ENCODE measurements around the gene SLITRK3.

The SLITRK3 gene

DNA sequence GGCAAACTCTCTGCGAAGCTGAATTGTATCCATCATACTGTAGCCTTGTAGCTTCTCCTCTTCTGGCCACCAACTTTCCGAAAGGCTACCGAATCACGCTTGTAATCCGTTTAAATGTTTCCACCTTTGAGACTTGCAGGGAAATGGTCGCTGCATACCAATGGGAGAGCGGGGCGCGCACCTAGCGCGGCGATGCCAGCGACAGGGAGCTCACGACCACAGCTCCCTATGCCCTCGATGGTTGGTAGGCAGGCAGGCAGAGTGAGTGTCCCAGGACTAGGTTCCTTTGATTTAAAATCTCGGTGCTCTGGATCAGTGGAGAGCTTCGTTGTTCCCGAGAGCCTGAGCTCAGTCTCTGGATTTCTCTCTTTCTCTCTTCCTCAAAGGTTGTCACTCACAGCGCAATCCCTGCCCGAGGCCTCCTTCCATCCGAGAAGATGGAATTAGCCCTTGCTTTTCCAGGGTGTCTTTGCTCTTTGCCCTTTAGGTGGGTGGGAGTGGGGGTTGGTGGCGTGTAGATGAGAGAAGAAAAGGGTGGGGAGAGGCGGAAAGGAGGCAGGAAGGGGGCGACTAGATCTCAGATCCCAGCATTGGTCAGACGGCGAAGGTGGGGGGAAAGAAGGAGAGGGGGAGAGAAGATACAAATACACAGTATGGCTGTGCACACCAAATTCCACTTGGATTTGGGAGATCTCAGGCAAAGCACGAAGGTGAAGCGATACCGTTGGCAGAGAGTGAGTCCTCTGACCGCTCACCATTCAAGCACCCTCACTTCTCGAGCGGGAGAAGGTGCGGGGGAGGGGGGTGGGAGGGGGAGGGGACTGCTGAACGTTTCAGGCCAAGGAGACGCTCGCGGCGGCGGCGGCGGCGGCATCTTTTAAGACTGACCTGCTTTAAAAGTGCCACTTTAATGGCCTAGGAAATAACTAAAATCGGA, at the start of gene SLITRK3:
Gene SLITRK3 (minus strand): TSS at position 745 of the 937 bp plus-strand sequence. CDS start 5,554 bp downstream, outside the sequence.
- CTCF ChIA-PET = interaction anchor here (1.7 kb wide), 1 partner anchor 11 kb away, joined by 3 read pairs; no protein-coding TSS in a partner anchor
- Mint-ChIP-seq H3K27ac (peak within 1 kb of the TSS; percentile 37), H3K9me3 (no peaks in the 10 kb centered on the region), H3K4me3 (no peak within 1 kb of the TSS), H3K27me3 (peaks cover 54% of the 10 kb centered on the region), H3K36me3 (peaks cover 3% of the 10 kb centered on the region), H3K4me1 (peaks cover 5% of the 10 kb centered on the region)
- no peak for DNase-seq

GRCh38 chr3:165243597-165243996, 47.4 kb upstream of the SLITRK3 start:
- no peaks in the 10 kb centered on the region for H3K27me3 Mint-ChIP-seq
- peaks cover 3% of the 10 kb centered on the region for H3K9me3 Mint-ChIP-seq
- H3K36me3 Mint-ChIP-seq = no peaks in the 10 kb centered on the region
- no peak overlapping the region for H3K27ac Mint-ChIP-seq
- DNase-seq = no peak
- H3K4me1 Mint-ChIP-seq = no peaks in the 10 kb centered on the region
- H3K4me3 Mint-ChIP-seq = no peak overlapping the region
- CTCF ChIA-PET = no interaction called here

- Mint-ChIP-seq H3K27me3 (no peaks in the 10 kb centered on the region), H3K9me3 (no peaks in the 10 kb centered on the region), H3K4me1 (no peaks in the 10 kb centered on the region), H3K4me3 (no peak overlapping the region), H3K27ac (no peak overlapping the region), H3K36me3 (no peaks in the 10 kb centered on the region)
- no peak for DNase-seq
- CTCF ChIA-PET = no interaction called here
Measured at GRCh38 chr3:165233501-165234195, 37.5 kb upstream of the SLITRK3 start.

DNA sequence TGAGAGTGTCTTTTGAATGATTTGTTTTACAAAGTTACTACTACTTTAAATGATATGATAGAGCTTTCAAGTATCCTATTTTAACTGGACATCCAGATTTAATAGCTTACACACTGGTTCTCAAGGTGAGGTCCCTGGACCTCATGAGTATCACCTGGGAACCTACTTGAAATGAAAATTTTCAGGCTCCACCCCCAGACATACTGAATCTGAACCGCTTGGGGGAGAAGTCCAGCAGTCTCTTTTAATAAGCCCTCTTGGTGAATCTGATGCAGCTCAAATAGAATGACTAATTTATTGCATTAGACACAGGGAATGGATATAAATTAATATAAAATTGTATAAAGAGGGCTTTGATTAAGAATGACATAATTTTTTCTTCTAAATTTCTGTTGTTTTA, 29.4 kb upstream of the SLITRK3 start:
- no peak overlapping the region for H3K4me3 Mint-ChIP-seq
- peaks cover 2% of the 10 kb centered on the region for H3K9me3 Mint-ChIP-seq
- H3K4me1 Mint-ChIP-seq = no peaks in the 10 kb centered on the region
- H3K27ac Mint-ChIP-seq = no peak overlapping the region
- CTCF ChIA-PET = no interaction called here
- H3K36me3 Mint-ChIP-seq = no peaks in the 10 kb centered on the region
- no peak for DNase-seq
- no peaks in the 10 kb centered on the region for H3K27me3 Mint-ChIP-seq

DNA sequence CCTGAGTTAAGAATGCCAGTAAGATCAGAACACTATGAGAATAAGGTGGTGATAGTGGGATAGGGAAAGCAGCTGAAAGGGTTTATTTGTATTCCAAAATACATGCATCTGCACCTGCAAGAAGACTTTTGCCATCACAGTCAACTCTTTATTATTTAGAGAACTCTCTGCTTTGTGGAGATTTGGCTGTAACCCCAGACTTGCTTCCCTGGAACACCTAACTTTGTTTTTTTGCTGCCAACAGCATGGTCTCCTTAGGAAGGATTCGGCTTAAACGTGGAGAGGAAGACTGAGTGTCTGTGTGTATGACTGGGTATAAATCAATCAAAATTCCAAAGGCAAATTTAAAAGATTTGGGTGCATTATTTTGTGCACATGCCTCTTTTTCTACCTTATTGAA, 21.6 kb upstream of the SLITRK3 start:
- H3K4me1 Mint-ChIP-seq = no peaks in the 10 kb centered on the region
- no peak for DNase-seq
- H3K4me3 Mint-ChIP-seq = no peak overlapping the region
- no peaks in the 10 kb centered on the region for H3K36me3 Mint-ChIP-seq
- CTCF ChIA-PET = no interaction called here
- H3K9me3 Mint-ChIP-seq = no peaks in the 10 kb centered on the region
- no peak overlapping the region for H3K27ac Mint-ChIP-seq
- no peaks in the 10 kb centered on the region for H3K27me3 Mint-ChIP-seq

DNA sequence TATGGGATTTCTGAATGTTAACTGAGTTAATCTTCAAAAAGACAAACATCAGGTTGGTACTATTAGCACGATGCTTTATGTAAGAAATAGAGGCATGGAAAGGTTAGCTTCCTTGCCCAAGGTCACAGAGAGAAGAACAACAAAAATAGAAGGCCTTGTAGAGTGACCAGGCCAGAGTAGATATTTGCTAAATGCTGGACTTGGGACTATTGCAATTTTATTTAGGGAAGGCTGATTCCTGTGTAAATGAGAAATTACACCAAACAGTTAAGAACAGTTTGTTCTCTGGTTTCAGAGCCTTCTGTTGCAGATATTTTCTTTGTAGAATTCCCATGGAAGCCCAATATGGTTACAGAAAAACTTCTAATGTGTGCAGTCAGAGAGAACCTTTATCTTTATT, 16.4 kb upstream of the SLITRK3 start:
- DNase-seq = no peak
- H3K36me3 Mint-ChIP-seq = no peaks in the 10 kb centered on the region
- H3K4me3 Mint-ChIP-seq = no peak overlapping the region
- no peaks in the 10 kb centered on the region for H3K4me1 Mint-ChIP-seq
- no peaks in the 10 kb centered on the region for H3K27me3 Mint-ChIP-seq
- H3K9me3 Mint-ChIP-seq = no peaks in the 10 kb centered on the region
- CTCF ChIA-PET = no interaction called here
- H3K27ac Mint-ChIP-seq = no peak overlapping the region

DNA sequence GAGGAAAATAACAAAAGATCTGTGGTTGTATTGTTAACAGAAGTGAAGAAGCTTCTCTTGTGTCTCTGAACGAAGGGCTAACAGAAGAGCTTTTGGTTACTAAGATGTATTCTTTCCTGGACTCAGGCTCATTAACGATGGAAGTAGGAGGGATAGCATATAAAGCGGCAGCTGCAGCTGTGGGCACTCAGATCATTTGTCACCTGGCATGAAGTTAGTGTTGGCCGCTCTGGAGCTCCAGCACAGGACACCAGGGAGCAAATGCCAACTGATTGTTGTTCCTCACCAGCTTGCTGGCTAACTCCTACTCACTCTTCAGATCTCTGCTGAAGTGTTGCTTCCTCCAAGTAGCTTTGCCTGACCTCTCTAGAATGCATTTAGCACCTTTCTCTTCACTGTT, 15.5 kb upstream of the SLITRK3 start:
- Mint-ChIP-seq H3K27me3 (peaks cover 2% of the 10 kb centered on the region), H3K27ac (no peak overlapping the region), H3K4me3 (no peak overlapping the region), H3K9me3 (no peaks in the 10 kb centered on the region), H3K36me3 (no peaks in the 10 kb centered on the region), H3K4me1 (peaks cover 2% of the 10 kb centered on the region)
- CTCF ChIA-PET = no interaction called here
- DNase-seq = no peak

GRCh38 chr3:165210727-165211126, 14.5 kb upstream of the SLITRK3 start:
- CTCF ChIA-PET = no interaction called here
- H3K4me3 Mint-ChIP-seq = no peak overlapping the region
- H3K27me3 Mint-ChIP-seq = peaks cover 3% of the 10 kb centered on the region
- no peak overlapping the region for H3K27ac Mint-ChIP-seq
- H3K4me1 Mint-ChIP-seq = peaks cover 2% of the 10 kb centered on the region
- no peaks in the 10 kb centered on the region for H3K36me3 Mint-ChIP-seq
- DNase-seq = no peak
- H3K9me3 Mint-ChIP-seq = no peaks in the 10 kb centered on the region

GRCh38 chr3:165210132-165210531, 13.9 kb upstream of the SLITRK3 start:
- Mint-ChIP-seq H3K27ac (no peak overlapping the region), H3K27me3 (peaks cover 3% of the 10 kb centered on the region), H3K9me3 (no peaks in the 10 kb centered on the region), H3K36me3 (no peaks in the 10 kb centered on the region), H3K4me1 (peaks cover 2% of the 10 kb centered on the region), H3K4me3 (no peak overlapping the region)
- CTCF ChIA-PET = no interaction called here
- DNase-seq = no peak

GRCh38 chr3:165206454-165207266, 10.5 kb upstream of the SLITRK3 start:
- H3K4me1 Mint-ChIP-seq = peaks cover 2% of the 10 kb centered on the region
- H3K27ac Mint-ChIP-seq = no peak overlapping the region
- no peaks in the 10 kb centered on the region for H3K36me3 Mint-ChIP-seq
- peak; percentile 50 for DNase-seq
- H3K9me3 Mint-ChIP-seq = no peaks in the 10 kb centered on the region
- CTCF ChIA-PET = interaction anchor here (0.7 to 1.8 kb wide), 3 partner anchors 9 to 16 kb away, joined by 3 to 6 read pairs (median 3); no protein-coding TSS in a partner anchor
- peaks cover 3% of the 10 kb centered on the region for H3K27me3 Mint-ChIP-seq
- no peak overlapping the region for H3K4me3 Mint-ChIP-seq

DNA sequence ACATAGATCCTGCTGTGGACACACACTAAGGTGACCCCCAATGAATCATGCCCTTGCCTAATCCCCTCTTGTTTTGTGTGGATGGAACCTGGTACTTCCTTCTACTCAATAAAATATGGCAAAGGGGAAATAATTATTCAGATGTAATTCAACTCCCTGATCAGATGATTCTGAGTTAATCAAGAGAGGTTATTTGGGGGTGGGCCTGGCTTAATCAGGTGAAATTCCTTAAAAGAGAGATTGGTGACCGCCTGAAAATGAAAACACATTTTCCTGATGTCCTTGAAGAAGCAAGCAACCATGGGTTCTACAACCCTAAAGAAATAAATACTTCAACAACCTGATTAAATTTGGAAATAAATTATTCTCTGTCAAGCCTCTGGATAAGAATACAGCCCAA, 8.3 kb upstream of the SLITRK3 start:
- Mint-ChIP-seq H3K4me1 (peaks cover 2% of the 10 kb centered on the region), H3K27me3 (peaks cover 3% of the 10 kb centered on the region), H3K27ac (no peak overlapping the region), H3K36me3 (no peaks in the 10 kb centered on the region), H3K4me3 (no peak overlapping the region), H3K9me3 (no peaks in the 10 kb centered on the region)
- no peak for DNase-seq
- CTCF ChIA-PET = no interaction called here

GRCh38 chr3:165202995-165203394, 6.8 kb upstream of the SLITRK3 start:
- CTCF ChIA-PET = no interaction called here
- Mint-ChIP-seq H3K27ac (no peak overlapping the region), H3K27me3 (peaks cover 7% of the 10 kb centered on the region), H3K4me3 (no peak overlapping the region), H3K36me3 (no peaks in the 10 kb centered on the region), H3K4me1 (peaks cover 2% of the 10 kb centered on the region), H3K9me3 (no peaks in the 10 kb centered on the region)
- DNase-seq = no peak

DNA sequence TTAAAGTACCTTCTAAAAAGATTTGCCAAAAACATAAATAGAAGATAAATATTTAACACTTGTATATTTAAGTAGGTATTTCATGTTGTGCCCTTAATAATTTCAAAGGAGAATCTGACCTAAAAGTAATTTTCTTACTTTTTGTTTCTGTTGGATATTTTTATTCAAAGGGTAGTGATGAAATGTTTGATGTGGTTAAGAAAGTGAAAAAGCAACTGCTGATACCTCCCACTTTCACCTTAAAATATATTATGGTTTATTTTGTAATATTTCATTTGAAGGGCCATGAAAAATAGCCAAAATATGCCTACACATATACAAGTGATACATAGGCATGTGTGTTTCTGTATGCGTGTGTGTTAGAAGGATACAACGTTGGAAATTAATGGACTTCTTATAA, 5.8 kb upstream of the SLITRK3 start:
- CTCF ChIA-PET = no interaction called here
- H3K27ac Mint-ChIP-seq = no peak overlapping the region
- no peaks in the 10 kb centered on the region for H3K9me3 Mint-ChIP-seq
- no peak overlapping the region for H3K4me3 Mint-ChIP-seq
- peaks cover 13% of the 10 kb centered on the region for H3K27me3 Mint-ChIP-seq
- H3K36me3 Mint-ChIP-seq = no peaks in the 10 kb centered on the region
- no peak for DNase-seq
- peaks cover 2% of the 10 kb centered on the region for H3K4me1 Mint-ChIP-seq

GRCh38 chr3:165197481-165197800, 1.3 kb upstream of the SLITRK3 start:
- Mint-ChIP-seq H3K27ac (no peak overlapping the region), H3K27me3 (peaks cover 53% of the 10 kb centered on the region), H3K4me1 (peaks cover 5% of the 10 kb centered on the region), H3K9me3 (no peaks in the 10 kb centered on the region), H3K4me3 (no peak overlapping the region), H3K36me3 (peaks cover 3% of the 10 kb centered on the region)
- CTCF ChIA-PET = interaction anchor here (1.7 kb wide), 1 partner anchor 9 kb away, joined by 3 read pairs; no protein-coding TSS in a partner anchor
- no peak for DNase-seq
